Smooth muscle cell of bladder (primary cell): ENCODE measurements around the gene CLN5. TPM values are rescaled to one million over a fixed set of nuclear protein-coding genes. Genes with fewer than 3 reads are reported as not detected.

ENCODE experiments used
- total RNA-seq: library from RNA; depleted of rRNA; stranded (reverse); fragments of >200 nt; gene quantifications from 2 replicates; pipeline ENCODE4 v1.2.3, GENCODE V29; 2014

Gene CLN5
- total RNA-seq = 35.1 and 41.3 TPM in 2 replicates

DNA sequence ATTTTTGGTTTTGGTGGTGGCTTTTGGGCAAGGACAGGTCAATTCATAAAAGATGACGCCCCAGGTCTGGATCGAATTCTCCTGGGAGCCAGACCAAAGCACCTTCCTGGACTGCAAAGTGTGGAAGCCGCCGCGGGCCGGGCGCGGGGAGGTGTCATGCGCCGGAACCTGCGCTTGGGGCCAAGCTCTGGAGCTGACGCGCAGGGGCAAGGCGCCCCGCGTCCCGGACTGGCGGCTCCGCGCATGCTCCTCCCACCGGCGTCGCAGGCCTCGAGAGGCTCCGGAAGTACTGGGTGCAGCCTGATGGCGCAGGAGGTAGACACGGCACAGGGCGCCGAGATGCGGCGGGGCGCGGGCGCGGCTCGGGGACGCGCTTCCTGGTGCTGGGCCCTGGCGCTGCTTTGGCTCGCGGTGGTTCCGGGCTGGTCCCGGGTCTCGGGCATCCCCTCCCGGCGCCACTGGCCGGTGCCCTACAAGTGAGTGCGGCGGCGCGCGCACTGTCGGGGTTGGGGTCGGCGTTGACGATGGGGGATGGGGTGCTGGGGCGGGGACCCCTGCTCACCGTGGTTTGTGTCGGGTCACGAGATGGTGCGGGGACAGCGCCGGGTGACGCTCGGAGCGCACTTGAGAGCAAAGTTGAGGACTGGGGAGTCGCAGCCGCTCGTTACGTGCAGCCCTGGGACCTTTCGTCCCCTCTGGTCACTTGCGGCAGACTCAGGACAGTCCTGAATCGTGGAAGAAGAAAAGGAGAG lies at the start of gene CLN5:
Gene CLN5 (plus strand): TSS at position 286 of the 752 bp plus-strand sequence. CDS start 18 bp downstream, at position 304.

DNA sequence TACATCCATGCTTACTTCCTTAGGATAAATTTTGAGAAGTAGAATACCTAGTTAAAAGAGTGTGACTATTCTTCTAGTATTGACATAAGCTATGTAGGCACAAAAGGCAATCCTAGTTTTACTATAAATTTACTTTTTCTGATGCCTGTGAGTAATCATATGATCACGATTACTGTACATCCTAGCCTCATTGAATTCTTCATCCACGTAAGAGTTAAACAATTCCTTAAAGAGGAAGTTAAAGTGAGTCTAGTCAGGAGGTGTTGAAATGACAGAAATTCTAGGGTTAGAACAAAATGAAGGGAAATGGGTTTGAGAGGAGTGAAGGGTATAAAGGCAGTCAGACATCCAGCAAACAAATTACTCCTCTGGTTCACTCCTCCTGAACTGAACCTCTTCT lies 43.7 kb upstream of the CLN5 start, which contains the start of gene ACOD1:
Gene ACOD1 (plus strand): TSS at position 363 of the 400 bp plus-strand sequence. CDS start 48 bp downstream, outside the sequence.

DNA sequence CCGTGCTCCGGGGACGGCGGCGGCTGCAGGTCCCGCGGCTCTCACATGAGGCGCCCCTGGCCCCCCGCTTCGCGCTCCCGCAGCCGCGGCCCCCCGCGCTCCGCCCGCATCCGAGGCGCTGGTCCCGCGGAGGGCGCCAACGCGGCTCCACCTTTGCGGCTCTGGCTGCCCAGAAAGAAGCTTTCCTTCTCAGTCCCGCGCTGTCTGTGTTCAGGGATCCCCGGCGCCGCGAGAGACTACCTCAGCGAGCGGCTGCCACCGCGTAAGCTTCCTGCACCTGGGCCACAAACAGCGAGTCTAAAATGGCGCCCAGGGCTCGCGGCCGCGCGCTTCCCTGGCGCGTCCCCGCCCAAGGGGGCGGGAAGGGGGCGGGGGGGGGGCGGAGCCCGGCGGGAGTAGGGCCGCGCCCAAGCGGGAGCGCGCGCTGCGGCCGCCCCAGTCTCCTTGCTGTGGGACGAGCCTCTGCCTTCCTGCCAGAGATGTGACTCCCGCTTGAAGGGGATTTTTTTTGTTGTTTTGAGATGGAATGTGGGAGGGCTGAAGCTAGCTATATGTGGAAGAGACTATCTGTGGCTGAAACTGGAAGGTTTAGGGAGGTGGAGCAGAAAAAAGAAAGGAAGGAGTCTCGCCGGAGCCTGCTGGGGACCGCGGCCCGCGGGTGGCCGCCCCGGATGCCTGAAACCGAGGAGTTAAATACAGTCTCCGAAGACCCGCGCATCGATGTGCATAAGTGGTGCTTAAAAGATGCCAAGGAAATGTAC lies 35.2 kb downstream of the CLN5 start, which contains the start of gene FBXL3:
Gene FBXL3 (minus strand): TSS at position 299 of the 761 bp plus-strand sequence. CDS start 5,299 bp downstream, outside the sequence.

Other genes with a start within 250 kb of the CLN5 start
- gene KCTD12, start 105.7 kb upstream of the CLN5 start, total RNA-seq = 14.6 and 38.7 TPM in 2 replicates
- not detected in 2 replicates for gene ACOD1, start 43.6 kb upstream of the CLN5 start, total RNA-seq
- gene FBXL3, start 35.1 kb downstream of the CLN5 start, total RNA-seq = 41.3 and 46.4 TPM in 2 replicates